Astrocyte (in vitro differentiated cells and primary cell): Measurements from ENCODE around the gene WHRN. TPM values are rescaled to one million over a fixed set of nuclear protein-coding genes. Genes with fewer than 3 reads are reported as not detected.

Experiments
- DNase-seq: peaks from one replicate; pipeline ENCODE4 v3.0.0-alpha.2; 2010; ENCODE audit warnings: low read depth
- FAIRE-seq: peaks from 2 replicates; lab custom pipeline; 2011; peaks lifted over from hg19 to GRCh38; lab: Jason Lieb, UNC
- H2AFZ ChIP-seq: 2 replicates; pipeline ENCODE4 v1.6.0; 2012; ENCODE audit warnings: low read depth, low read length, inconsistent platforms
- H3K27ac ChIP-seq: 2 replicates; pipeline ENCODE4 v1.5.1; 2011; ENCODE audit warnings: low read depth, low read length, inconsistent platforms
- H3K27me3 ChIP-seq: 2 replicates; pipeline ENCODE4 v1.6.0; 2011; ENCODE audit warnings: low read length, inconsistent platforms; ENCODE audit not compliant: insufficient read depth
- H3K36me3 ChIP-seq: 2 replicates; pipeline ENCODE4 v1.5.1; 2011; ENCODE audit warnings: low read length, inconsistent platforms; ENCODE audit not compliant: insufficient read depth
- H3K4me1 ChIP-seq: 2 replicates; pipeline ENCODE4 v1.5.1; 2011; ENCODE audit warnings: low read length, inconsistent platforms; ENCODE audit not compliant: insufficient read depth
- H3K4me2 ChIP-seq: 2 replicates; pipeline ENCODE4 v1.6.0; 2012; ENCODE audit warnings: low read length, inconsistent platforms
- H3K4me3 ChIP-seq: 2 replicates; pipeline ENCODE4 v1.5.1; 2011; ENCODE audit warnings: low read depth, mild to moderate bottlenecking, low read length, inconsistent platforms; ENCODE audit not compliant: insufficient read depth
- H3K79me2 ChIP-seq: 2 replicates; pipeline ENCODE4 v1.6.0; 2012; ENCODE audit warnings: mild to moderate bottlenecking, low read length, inconsistent platforms; ENCODE audit not compliant: insufficient read depth
- H3K9ac ChIP-seq: 2 replicates; pipeline ENCODE4 v1.6.0; 2012; ENCODE audit warnings: mild to moderate bottlenecking, low read length, inconsistent platforms
- H3K9me3 ChIP-seq: 2 replicates; pipeline ENCODE4 v1.5.1; 2012; ENCODE audit warnings: low read depth, mild to moderate bottlenecking, low read length, inconsistent platforms; ENCODE audit not compliant: insufficient read depth
- H4K20me1 ChIP-seq: 2 replicates; pipeline ENCODE4 v1.6.0; 2012; ENCODE audit warnings: low read length, inconsistent platforms; ENCODE audit not compliant: insufficient read depth
- H3K27ac Mint-ChIP-seq: one replicate; pipeline ENCODE4 v1.8.0; 2021; ENCODE audit warnings: mild to moderate bottlenecking, mixed read lengths; ENCODE audit not compliant: unreplicated experiment
- H3K27me3 Mint-ChIP-seq: one replicate; pipeline ENCODE4 v1.8.0; 2021; ENCODE audit warnings: low read depth, mixed read lengths; ENCODE audit not compliant: unreplicated experiment
- H3K36me3 Mint-ChIP-seq: one replicate; pipeline ENCODE4 v1.8.0; 2021; ENCODE audit warnings: low read depth, mixed read lengths; ENCODE audit not compliant: unreplicated experiment
- H3K4me1 Mint-ChIP-seq: one replicate; pipeline ENCODE4 v1.8.0; 2021; ENCODE audit warnings: low read depth, mixed read lengths; ENCODE audit not compliant: unreplicated experiment
- H3K4me3 Mint-ChIP-seq: one replicate; pipeline ENCODE4 v1.8.0; 2021; ENCODE audit warnings: mild to moderate bottlenecking, moderate library complexity, mixed read lengths; ENCODE audit not compliant: unreplicated experiment
- H3K9me3 Mint-ChIP-seq: one replicate; pipeline ENCODE4 v1.8.0; 2021; ENCODE audit warnings: mild to moderate bottlenecking, mixed read lengths; ENCODE audit not compliant: unreplicated experiment
- CTCF ChIP-seq: IDR thresholded peaks from 2 replicates; pipeline ENCODE4 v1.5.1; 2011; ENCODE audit warnings: low read depth, mild to moderate bottlenecking, inconsistent platforms, low read length, moderate library complexity; ENCODE audit not compliant: insufficient read depth
- EZH2 ChIP-seq: IDR thresholded peaks from 2 replicates; pipeline ENCODE4 v1.6.1; 2012; ENCODE audit warnings: mild to moderate bottlenecking, low read length, inconsistent platforms; ENCODE audit not compliant: insufficient read depth
- total RNA-seq: library from RNA; stranded (reverse); gene quantifications from 2 replicates; pipeline ENCODE4 v1.2.1, GENCODE V29; 2021

The WHRN gene
- total RNA-seq, 1 donor from 2014 or later: 10.2 TPM

- no peaks in the 10 kb centered on the region for H3K36me3 Mint-ChIP-seq
- no peaks in the 10 kb centered on the region for H3K79me2 ChIP-seq
- TF ChIP-seq CTCF (no peak), EZH2 (no peak)
- H3K9me3 Mint-ChIP-seq: no peaks in the 10 kb centered on the region
- H3K27me3 Mint-ChIP-seq: peaks cover 23% of the 10 kb centered on the region
- H2AFZ ChIP-seq: no peak overlapping the region
- peaks cover 13% of the 10 kb centered on the region for H3K4me1 ChIP-seq
- no peak overlapping the region for H3K27ac ChIP-seq
- no peak overlapping the region for H3K27ac Mint-ChIP-seq
- FAIRE-seq (no peak), DNase-seq (peak; percentile 49)
- peaks cover 4% of the 10 kb centered on the region for H4K20me1 ChIP-seq
- H3K9me3 ChIP-seq: no peaks in the 10 kb centered on the region
- no peak overlapping the region for H3K4me3 Mint-ChIP-seq
- H3K36me3 ChIP-seq: no peaks in the 10 kb centered on the region
- peaks cover 13% of the 10 kb centered on the region for H3K27me3 ChIP-seq
- no peak overlapping the region for H3K4me2 ChIP-seq
- peaks cover 8% of the 10 kb centered on the region for H3K4me1 Mint-ChIP-seq
- no peak overlapping the region for H3K4me3 ChIP-seq
- no peak overlapping the region for H3K9ac ChIP-seq
Measured at GRCh38 chr9:114448706-114449105, 56.6 kb downstream of the WHRN start.

GRCh38 chr9:114446672-114447450 lies 58.4 kb downstream of the WHRN start:
- no peaks in the 10 kb centered on the region for H3K36me3 ChIP-seq
- Mint-ChIP-seq H3K27ac (no peak overlapping the region), H3K9me3 (no peaks in the 10 kb centered on the region), H3K27me3 (peaks cover 20% of the 10 kb centered on the region), H3K4me1 (peaks cover 8% of the 10 kb centered on the region), H3K4me3 (no peak overlapping the region), H3K36me3 (no peaks in the 10 kb centered on the region)
- H3K79me2 ChIP-seq: no peaks in the 10 kb centered on the region
- no peak for FAIRE-seq
- no peaks in the 10 kb centered on the region for H3K9me3 ChIP-seq
- H3K9ac ChIP-seq: no peak overlapping the region
- H3K4me3 ChIP-seq: no peak overlapping the region
- H3K4me1 ChIP-seq: peaks cover 13% of the 10 kb centered on the region
- peaks cover 4% of the 10 kb centered on the region for H4K20me1 ChIP-seq
- H3K27me3 ChIP-seq: peaks cover 13% of the 10 kb centered on the region
- H3K27ac ChIP-seq: no peak overlapping the region
- H3K4me2 ChIP-seq: peak overlapping the region; percentile 7
- TF ChIP-seq CTCF (no peak), EZH2 (no peak)
- H2AFZ ChIP-seq: no peak overlapping the region
- DNase-seq: no peak

GRCh38 chr9:114446036-114446435 lies 59.2 kb downstream of the WHRN start:
- Histone ChIP-seq H3K4me2 (peak overlapping the region; percentile 7), H3K4me3 (no peak overlapping the region), H3K9me3 (no peaks in the 10 kb centered on the region), H4K20me1 (peaks cover 4% of the 10 kb centered on the region), H3K79me2 (no peaks in the 10 kb centered on the region), H3K9ac (no peak overlapping the region), H3K36me3 (no peaks in the 10 kb centered on the region), H3K4me1 (peaks cover 13% of the 10 kb centered on the region), H3K27me3 (peaks cover 8% of the 10 kb centered on the region), H3K27ac (no peak overlapping the region), H2AFZ (no peak overlapping the region)
- TF ChIP-seq CTCF (no peak), EZH2 (no peak)
- DNase-seq: peak; percentile 57
- H3K9me3 Mint-ChIP-seq: no peaks in the 10 kb centered on the region
- H3K4me3 Mint-ChIP-seq: no peak overlapping the region
- no peak overlapping the region for H3K27ac Mint-ChIP-seq
- H3K4me1 Mint-ChIP-seq: peaks cover 8% of the 10 kb centered on the region
- H3K36me3 Mint-ChIP-seq: no peaks in the 10 kb centered on the region
- peaks cover 20% of the 10 kb centered on the region for H3K27me3 Mint-ChIP-seq
- FAIRE-seq: peak; percentile 100
